ENCODE data around the gene KIF15.
"Not testable (repeated sequence)": the region's sequence is repeated elsewhere in the genome, so short reads cannot be mapped to it uniquely, and the experiment has no call there.

The KIF15 gene

DNA sequence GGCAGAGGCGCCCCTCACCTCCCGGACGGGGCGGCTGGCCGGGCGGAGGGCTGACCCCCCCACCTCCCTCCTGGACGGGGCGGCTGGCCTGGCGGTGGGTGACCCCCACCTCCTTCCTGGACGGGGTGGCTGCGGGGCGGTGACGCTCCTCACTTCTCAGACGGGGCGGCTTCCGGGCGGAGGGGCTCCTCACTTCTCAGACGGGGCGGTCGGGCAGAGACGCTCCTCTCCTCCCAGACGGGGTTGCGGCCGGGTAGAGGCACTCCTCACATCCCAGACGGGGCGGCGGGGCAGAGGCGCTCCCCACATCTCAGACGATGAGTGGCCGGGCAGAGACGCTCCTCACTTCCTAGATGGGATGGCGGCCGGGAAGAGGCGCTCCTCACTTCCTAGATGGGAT, 59.6 kb downstream of the KIF15 start:
- not testable (repeated sequence) for DNase-seq (ENCODE audit: low spot score)

DNA sequence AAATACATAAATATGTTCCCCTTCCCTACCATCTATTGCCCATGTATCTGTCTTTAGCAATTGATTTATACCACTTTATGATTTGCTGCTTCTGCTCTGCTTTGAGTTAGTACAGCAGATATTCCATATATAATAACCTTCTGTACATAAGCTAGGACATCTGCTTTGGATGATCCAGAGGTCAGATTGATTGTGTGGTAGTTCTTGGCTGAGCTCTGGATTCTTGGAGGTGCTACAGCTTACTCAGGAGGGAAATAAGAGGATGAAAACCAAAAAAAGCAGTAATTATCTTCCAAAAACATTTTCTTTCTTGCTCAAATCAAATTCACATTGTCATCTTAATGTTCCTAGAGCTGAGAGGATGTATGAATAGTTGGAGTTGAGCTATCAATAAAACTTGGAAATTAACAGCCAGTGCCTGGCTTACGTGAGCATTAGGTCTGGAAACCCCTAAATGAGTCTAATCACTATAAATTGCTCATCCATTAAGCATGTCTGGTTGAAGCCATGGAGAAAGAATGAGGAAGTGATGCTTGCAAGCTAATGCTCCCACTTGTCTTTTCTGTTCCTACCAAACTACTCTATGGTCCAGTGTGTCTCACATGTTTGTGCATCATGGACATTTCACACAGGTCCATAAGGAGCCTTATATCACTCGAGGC, 63.8 kb downstream of the KIF15 start:
- no peak for DNase-seq (ENCODE audit: low spot score)

DNA sequence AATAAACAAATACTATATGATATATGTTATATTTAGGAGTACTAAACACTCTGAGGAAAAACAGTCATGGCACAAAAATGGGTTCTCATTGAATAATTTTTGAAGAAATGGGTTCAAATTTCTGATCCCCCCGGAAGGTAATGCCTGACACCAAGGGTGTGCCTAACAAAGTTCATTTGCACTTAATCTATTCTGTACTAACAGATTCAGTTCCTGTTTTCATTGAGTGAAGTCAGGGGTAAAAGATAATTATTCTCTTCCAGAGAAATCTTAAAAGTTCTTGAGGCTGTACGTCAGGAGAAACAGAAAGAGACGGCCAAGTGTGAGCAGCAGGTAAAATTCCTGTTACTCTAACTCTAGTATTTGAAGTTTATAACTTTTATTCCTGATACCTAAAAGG, 65.6 kb downstream of the KIF15 start:
- DNase-seq (ENCODE audit: low spot score), result no peak

DNA sequence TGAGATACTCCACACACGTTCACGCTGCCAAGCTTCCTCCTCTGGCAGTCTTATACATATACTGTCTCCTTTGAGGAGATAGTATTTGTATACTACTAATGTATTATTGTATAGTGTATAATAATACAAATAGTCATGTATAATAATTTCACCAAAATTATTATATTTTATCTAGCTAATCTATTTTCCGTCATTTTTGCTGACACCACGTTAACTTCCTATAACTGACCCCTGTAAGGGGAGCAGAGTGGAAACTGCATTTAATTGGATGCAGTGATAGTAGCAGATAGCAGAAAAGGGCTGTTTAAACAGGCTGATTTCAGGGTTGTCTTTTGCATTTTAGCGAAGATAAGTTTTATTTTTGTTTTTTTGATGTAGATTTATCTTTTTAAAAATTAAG, 69.6 kb downstream of the KIF15 start:
- no peak for DNase-seq (ENCODE audit: low spot score)

DNA sequence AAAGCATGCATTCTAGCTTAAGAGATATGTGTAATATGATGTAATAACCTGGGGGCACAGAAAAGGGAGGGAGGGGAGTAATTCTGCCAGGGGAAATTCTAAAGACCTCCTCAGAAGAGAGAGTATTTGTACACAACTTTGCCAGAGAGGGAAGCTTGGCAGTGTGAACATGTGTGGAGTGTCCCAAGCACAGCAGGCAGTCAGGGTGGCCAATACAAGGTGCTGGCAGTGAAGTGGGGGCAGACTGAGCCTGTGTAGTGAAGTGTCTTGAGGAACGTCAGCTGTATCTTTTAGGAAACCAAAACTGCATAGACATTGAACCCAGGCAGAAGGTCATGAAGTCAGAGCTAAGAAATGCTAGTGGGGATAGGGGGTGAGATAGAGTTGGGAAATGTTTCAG, 70.4 kb downstream of the KIF15 start:
- DNase-seq (ENCODE audit: low spot score), result no peak

DNA sequence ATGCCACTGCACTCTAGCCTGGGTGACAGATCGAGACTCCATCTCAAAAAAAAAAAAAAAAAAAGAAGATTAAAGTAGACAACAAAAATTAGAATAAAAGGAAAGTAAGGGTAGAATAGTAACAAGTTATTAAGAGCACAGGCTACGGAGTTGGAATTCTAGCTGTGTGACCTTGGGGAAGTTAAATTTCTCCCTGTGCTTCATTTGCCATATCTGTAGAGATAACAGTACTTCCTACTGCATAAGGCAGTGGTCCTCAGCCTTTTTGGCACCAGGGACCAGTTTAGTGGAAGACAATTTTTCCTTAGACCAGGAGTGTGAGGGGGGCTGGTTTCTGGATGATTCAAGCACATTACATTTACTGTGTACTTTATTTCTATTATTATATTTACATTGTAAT, 71.4 kb downstream of the KIF15 start:
- no peak for DNase-seq (ENCODE audit: low spot score)

DNA sequence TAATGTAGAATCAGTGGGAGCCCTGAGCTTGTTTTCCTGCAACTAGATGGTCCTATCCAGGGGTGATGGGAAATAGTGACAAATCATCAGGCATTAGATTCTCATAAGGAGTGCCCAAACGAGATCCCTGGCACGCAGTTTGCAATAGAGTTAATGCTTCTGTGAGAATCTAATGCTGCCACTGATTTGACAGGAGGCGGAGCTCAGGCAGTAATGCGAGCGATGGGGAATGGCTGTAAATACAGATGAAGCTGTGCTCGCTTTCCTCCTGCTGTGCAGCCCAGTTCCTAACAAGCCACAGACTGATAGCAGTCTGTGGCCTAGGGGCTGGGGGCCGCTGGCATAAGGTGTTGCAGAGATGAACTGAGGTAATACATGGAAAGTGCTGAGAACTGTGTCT, 71.8 kb downstream of the KIF15 start:
- DNase-seq (ENCODE audit: low spot score), result no peak

DNA sequence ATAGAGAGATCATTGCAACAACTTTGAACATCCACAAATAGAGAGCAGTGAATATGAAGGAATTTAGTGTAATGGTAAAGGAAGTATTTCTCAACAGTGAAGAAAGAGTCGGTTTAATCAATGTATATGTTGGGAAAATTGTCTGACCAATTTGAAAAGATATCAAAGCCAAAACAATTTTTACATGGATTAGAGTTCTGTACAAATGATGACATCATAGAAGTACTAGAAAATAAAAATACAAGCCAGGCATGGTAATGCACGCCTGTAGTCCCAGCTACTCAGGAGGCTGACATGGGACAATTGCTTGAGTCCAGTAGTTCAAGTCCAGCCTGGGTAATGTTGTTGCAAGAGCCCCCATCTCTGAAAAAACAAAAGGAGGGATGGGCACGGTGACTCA, 74.1 kb downstream of the KIF15 start:
- no peak for DNase-seq (ENCODE audit: low spot score)

DNA sequence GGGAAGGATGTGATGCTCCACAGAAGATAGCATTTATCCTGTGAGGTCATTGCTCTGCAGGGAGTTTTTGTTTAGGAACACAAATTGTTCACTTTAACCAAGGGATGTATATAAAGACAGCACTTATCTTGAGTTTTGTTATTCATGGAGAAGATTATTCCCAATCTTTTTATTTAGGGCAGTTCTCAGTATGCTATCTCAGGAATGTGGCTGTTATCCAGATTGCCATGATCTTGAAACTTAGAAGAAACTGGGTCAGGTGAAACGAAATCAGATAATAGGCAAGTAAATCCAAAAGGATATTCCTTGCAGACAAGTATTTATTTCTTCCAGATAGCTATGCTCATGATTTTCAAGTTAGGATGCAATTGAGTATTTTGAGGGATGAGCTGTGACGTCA, 80.8 kb downstream of the KIF15 start:
- DNase-seq (ENCODE audit: low spot score), result no peak

DNA sequence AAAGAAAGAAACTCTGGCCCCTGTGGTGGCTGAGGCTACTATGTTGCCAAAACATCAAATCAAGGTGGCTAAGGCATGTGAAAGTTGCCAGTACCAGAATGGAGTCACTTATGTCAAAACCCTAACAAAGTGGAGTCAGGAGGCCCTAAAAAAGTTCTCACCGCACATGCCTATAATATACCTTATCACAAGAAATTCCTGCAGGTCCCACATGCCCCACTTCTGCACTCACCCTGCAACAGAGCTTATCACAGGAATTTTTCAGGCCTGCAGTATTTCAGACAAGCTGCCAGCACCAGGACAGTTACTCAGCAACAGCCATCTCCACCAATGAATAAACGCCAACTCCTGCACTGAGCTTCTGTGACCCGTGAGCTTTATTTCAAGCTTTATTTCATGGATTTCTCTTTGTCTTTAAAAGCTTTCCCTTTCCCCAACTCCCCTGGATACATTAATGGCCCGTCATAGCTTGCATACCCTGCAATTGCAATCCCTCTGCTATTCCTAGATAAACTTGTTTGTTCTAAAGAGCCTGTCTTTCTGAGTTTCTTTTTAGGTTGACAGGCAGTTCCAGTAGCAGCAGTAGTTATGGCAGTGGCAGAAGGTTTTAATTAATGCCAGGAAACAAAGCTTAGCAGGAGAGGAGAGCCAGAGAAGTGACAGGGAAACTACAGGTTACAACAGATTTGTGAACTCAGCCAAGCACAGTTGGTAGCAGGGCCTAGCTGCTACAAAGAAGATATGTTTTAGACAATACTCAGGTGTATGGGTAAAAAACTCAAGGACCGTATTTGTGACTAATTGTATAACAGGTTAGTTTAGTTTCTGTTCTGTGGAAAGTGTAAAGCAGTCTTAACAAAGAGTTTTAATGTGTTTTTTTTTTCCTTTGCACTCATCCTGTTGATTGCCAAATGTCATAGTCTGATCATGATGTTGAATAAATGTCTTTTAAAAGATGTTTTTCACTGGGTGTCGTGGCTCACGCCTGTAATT, 84.2 kb downstream of the KIF15 start:
- no peak for DNase-seq (ENCODE audit: low spot score)

DNA sequence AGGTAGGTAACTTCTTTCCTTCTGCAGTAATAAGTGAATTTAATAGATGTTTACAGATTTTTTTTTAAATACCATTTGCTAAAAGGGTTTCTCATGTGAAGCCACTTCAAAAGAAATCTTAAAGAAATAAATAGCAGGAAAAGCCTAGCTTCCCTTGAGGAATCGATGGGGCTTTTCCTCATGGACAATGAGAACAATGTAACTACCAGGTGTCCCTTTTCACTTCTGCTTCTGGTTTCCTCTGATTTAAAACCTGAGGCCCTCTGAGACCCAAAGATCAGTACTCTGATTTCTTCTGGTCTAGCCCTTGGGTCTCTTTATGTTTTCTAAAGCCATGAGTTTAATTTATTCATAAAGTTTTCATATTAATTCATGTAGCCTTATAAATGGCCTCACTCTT, 87.0 kb downstream of the KIF15 start:
- no peak for DNase-seq (ENCODE audit: low spot score)

DNA sequence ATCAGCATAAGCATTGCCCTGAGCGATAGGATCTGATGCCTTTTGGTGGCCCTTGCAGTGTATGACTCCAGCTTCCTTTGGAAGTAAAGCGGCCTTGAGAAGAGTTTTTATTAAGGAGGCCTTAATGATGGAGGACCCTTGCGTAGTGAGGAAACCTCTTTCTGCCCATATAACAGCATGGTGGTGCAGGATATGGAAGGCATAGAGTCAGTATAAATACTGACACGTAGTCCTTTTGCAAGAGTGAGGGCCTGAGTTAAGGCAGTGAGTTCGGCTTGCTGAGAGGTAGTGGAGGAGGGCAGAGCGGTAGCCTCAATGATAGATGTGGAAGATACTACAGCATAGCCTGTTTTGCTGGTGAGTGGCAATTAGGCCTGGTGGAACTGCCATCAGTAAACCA, 95.1 kb downstream of the KIF15 start:
- DNase-seq (ENCODE audit: low spot score), result not testable (repeated sequence)

DNA sequence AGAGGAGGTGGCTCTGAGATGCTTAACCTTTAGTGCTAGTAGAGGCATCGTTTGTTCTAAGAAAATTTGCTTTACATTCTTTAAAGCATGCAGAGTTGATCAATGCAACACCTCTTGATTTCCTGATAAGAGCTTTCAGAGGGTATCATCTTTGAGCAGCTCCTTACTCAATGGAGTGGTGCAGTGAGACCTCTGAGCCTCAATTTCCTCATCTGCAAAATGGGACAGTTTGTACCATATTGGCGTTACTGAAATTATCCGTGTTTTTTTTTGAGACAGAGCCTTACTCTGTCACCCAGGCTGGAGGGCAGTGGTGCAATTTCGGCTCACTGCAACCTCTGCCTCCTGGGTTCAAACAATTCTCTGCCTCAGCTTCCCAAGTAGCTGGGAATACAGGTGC, 98.5 kb downstream of the KIF15 start:
- no peak for DNase-seq (ENCODE audit: low spot score)

DNA sequence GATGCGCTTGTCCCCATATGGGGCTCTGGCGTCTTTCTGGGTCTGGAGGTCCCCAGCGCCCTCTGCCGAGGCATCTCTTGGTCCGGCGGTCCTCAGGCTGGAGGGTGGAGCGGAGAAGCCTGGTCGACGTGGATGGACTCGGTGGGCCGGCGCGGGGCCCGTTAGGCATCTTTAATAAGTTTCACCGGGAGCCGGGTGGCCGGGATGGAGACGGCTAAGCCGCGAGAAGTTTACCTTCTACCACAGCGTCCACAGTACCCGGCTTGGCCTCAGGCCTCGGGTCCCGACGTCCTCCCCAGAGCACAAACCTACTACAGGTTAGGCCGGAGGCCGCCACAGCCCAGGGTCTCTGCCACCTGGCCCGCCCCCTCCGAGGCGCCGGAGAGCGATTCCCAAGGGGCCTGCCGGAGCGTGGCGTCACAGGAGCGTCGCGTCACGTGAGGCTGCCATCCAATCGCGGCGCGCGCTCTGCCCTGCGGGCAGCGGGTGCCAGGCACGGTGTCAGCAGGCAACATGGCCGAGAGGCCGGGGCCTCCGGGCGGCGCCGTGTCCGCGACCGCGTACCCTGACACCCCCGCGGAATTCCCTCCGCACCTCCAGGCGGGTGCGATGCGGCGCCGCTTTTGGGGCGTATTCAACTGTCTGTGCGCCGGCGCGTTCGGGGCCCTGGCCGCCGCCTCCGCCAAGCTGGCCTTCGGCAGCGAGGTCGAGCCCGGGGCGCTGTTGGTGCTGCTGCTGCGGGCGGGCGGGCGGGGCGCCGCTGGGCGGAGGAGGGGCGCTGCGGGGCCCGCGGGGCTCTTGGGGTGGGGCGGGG, 100.0 kb downstream of the KIF15 start, which contains the start of gene TMEM42:
TMEM42 (plus strand) TSS at position 501 of the 814 bp plus-strand sequence; CDS start at position 514, 13 bp downstream.
- peak; percentile 98 for DNase-seq (ENCODE audit: low spot score)

DNA sequence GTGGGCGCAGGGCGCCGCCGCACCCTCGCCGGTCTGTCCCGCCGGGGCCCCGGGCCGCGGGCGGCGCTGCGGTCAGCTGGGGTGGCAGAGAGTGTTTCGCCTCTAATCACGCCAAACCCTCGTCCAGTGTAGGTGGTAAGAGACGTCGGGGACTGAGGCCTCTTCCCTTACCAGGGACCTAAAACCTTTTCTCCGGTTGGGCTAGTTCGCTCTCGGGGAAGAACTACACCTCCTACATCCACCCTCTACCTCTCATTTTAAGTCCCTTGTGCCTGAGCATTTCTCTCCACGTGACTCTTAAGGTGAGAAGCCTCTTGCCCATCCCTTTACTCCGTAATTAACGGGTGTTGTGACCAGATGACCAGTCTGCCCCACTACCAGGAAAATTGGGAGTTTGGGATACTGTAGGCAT, 100.6 kb downstream of the KIF15 start:
- no peak for DNase-seq (ENCODE audit: low spot score)

DNA sequence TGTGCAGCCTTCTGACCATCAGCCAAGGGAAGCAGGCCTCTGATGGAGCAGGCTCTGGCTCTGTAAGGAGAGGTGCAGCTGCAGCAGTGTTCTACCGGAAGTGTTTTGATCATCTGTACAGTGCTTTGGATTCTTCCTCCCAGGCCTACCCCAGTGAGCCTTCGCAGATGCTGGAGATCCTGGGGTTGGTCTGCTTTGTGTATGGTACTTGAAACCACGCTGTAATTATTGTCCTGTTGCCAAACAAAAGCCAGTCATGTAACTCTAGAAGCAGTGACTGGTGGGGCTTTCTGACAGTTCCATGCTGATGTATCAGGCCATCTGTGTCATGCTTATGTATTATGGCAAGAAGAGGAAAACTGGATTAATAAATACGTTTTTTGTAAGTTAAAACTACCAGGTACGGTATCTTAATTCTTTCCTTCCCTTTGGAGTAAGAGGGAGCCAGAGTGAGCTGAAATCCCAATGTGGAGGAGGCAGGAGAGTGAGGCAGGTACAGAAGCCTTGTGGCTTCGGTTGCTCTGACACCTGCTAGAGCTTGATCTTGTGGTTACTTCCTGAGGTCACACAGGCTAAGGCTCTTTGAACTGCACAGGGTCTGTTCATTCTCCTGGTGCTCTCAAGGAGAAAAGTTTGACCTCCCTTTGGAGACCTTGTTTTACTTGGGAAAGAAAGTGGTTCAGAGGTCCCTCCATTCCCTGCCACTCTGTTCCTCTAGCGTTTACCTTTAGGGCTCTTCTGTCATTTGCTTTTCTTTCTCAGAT, 103.9 kb downstream of the KIF15 start:
- no peak for DNase-seq (ENCODE audit: low spot score)

DNA sequence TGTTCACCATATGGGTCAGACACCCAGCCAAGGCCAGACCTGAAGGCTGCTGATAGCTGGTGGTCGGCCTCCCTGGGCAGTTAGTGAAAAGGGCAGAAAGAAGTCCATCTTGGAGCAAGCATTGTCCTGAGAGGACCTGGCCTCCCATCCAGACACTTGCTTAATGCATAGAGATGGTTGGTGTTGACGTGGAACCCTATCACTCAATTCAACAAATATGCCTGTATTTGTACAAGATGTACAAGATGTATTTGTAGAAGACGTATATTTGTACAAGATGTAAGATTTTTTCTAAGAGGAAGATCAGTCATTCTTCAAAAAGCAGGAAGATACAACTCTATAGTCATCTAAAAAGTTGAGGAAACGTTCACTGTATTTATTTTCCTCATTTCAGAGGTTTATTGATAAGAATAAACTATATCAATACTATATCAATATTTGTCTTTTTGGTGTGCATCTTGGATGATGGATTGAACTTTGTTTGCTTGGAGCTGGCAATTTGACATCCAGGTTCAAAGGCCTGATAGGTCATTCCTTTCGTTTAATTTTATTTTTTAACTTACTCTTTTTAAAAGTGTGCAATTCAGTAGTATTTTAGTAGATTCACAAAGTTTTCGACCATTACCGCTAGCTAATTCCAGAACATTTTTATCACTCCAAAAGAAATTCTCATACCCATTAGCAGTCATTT, 106.0 kb downstream of the KIF15 start:
- no peak for DNase-seq (ENCODE audit: low spot score)

DNA sequence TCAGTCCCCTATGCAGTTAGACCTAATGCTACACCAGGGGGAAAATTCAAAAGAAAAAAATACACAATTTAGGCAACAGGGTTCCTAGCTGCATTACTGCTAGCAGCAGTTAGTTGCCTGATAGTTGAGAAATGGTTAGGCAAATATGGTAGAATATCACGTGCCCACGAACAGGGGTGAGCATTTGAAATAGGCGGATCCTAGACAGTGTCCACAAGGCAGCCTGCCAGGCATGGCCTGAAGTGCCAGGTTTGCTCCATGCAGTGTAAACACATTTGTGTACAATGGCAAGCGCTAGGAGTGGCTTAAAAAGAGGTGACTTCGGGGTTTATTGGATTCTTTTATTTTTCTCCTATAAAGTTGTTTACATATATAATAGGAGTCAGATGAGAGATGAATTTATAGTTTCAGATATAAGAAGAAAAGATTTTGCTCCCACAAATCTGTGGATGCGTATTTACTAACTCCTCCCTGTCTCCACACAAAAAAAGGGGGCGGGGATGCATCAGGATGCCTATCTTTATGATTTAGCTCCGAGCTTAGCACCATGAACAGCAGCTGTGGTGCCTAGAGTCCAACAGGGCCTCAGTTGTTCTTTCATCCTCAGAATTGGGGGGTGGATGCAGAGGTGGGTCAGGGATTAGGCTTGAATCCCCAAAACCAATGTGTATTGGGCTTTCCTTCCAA, 108.9 kb downstream of the KIF15 start:
- DNase-seq (ENCODE audit: low spot score), result no peak

DNA sequence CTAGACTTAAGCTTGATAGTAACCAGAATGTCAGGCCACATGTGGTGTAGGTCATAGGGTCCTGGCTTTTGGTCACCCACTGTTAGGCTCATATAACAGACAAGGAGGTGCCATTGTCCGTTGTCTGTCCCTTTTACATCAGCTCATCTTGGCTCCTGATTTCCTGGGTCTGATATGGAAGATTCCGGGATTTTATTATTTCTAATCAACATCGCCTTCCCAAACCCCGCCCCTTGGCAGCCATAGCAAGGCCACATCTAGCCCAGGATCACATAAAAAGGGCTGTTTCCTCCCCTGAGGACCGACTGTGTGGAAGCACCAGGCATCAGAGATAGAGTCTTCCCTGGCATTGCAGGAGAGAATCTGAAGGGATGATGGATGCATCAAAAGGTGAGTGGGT, 112.7 kb downstream of the KIF15 start, which contains the start of gene TGM4:
TGM4 (plus strand) TSS at position 301 of the 400 bp plus-strand sequence; CDS start at position 372, 71 bp downstream.
- DNase-seq (ENCODE audit: low spot score), result no peak

DNA sequence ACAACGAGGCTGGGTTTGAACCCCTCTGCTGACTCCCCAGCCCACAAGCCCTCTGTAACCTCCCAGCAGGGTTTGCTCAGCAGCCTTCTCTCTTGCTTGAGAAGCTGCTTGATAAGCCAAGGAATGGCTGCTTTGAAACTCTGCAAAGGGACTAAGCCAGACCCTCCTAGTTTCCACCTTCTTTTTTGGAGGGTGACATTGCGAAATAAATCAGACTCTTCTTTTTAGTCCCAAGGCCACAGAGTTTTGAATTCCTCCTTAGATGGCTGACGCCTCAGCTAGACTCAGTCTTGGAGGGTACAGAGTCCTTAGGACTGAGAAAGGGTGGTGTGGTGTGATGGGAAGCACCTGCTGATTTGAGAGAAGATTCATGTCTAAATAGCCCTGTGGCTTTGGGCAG, 114.0 kb downstream of the KIF15 start:
- DNase-seq (ENCODE audit: low spot score), result no peak
